M059J (cell line): ENCODE measurements around the gene JOSD1. TPM values are rescaled to one million over a fixed set of nuclear protein-coding genes. Genes with fewer than 3 reads are reported as not detected.

ENCODE experiments used
- DNase-seq: peaks from one replicate; pipeline ENCODE4 v3.0.0-alpha.2; 2012; ENCODE audit warnings: low read depth
- total RNA-seq: library from RNA; depleted of rRNA; stranded (reverse); fragments of >200 nt; shearing (Covaris generic); gene quantifications from 2 replicates; pipeline ENCODE4 v1.2.3, GENCODE V29; 2014

JOSD1 gene
- total RNA-seq, 1 experiment from 2014 or later, result 68.9 TPM

DNA sequence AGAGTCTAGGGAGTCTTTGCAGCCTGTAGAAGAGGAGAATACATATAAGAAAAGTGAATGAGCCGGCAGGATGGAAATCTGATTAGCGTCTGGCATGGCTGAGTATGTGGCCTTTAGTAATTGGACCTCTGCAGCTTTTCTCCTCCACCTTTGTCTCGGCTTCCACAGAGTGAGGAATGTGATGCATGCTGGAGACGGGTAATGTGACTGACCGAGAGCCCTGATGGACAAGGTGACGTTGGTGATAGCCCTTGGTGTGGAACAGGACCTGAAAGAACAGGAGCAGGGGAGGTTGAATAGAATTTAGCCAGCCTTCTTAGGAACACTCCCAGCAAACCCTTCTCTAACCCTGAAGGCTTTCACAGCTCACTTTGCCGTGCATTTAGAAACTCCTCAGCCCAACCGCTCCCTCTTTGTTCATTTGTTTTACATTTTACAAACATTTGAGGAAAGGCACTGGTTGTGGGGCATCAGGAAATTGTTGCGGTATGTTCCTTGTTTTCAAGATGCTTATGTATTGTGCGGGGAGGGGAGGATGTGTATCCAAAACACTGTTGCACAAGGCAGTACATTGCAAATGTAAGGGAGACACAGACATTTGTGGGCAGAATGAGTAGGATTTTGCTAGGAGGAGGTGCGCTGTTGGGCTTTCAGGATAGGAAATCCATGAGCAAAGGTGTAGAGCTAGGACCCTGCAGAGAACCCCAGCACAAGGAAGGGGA lies 11.9 kb upstream of the JOSD1 start:
- DNase-seq, result no peak

DNA sequence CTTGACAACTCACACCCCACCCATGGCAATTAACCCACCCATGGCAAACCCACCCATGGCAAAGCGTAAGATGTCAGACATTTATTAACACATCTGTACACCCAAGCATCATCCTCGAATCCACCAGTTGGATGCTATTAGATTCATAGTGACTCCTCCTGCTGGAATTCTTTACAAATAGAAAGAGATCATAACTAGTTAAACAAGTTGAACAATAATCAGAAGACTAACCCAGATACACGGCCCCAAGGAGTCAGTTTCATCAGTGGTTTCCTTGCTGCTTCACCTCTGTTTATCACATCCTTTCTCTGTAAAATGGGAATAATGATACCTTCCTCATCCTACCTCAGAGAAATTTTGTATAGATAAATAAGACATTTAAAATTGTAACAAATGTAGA lies 10.1 kb upstream of the JOSD1 start:
- DNase-seq, result no peak

DNA sequence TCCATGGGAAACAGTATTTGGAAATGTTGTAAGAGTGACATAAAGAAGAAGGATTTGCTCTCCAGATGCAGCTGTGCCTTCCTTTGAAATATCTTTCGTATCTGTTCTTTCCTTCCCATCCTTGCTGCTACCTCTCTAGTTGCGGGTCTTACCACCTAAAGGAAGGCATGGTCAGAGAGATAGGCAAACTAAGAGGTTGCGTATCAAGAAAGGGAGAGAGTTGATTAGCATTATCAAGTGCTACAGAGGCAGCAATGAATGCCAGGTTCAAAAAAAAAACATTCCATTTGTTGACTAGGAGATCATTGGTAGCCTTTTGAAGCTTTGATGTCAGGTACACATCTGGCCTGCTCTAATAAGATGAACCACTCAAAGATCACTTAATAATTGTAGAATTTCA lies 9.6 kb upstream of the JOSD1 start:
- no peak for DNase-seq

DNA sequence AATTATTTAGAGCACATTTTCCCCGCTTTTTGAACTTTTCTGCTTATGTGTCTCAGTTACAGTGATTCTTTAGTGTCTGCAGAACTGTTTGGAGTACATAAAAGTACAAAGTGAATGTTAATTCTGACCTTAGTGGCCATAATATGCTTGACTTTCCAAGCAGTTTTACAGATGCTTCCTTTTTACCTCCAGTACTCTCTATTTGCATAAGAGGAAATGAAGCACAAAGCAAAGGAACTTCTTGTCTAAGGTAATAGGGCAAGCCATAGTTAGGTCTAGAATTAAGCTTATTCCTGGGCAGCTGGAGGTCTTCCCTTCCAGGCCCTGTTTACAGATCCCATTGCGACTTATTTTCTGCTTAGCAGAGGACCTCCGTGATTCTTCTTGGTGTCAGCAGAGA lies 8.6 kb upstream of the JOSD1 start:
- DNase-seq, result no peak

DNA sequence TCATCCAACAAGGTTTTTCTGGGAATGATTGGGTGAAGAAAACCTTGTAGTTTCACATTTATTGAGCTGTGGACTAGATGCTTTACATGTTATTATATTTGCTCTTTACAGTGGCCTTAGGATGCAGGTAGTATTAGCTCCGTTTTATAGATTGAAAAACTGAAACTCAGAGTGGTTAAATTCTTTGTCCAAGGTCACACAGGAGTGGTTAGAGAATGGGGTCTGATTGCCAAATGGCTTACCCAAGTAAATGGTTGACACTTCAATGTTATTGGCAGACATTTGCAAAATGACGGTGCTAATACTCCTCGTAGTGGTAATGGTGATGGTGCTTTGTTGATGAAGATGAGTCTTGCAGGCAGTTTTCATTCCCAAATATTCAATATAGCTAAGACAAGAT lies 7.2 kb upstream of the JOSD1 start:
- DNase-seq, result no peak

DNA sequence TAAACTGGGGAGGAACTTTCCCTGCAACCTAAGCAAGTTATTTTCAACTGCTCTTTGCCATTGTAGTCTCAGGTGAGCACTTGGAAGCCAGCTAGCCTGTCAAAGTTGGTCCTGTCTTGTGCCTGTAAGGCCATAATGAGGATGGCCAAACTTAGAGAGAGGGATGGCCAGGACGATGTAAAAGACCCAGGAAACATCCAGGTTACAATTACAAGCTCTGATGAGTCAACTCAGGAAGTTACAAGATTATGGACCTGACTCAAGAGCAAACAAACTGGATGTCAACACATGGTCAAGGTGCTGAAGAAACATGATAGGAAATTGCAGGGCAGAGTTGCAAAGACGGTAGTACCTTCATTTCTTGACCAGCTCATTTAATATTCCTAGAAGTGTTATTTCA lies 6.6 kb upstream of the JOSD1 start:
- peak; percentile 72 for DNase-seq

DNA sequence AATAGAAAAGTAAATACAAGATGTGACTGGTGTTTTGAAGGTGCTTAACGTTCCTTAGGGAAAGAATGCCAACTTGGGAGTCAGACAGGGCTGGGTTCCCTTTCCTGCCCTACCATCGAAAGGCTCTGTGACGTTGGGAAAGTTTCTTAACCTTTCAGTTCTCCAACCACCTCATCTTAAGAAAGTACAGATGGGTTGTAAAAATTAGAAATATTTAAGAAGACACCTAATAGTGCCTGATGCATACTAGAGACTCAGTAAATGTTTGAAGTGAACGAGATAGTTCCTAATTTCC lies 6.1 kb upstream of the JOSD1 start:
- DNase-seq, result no peak

DNA sequence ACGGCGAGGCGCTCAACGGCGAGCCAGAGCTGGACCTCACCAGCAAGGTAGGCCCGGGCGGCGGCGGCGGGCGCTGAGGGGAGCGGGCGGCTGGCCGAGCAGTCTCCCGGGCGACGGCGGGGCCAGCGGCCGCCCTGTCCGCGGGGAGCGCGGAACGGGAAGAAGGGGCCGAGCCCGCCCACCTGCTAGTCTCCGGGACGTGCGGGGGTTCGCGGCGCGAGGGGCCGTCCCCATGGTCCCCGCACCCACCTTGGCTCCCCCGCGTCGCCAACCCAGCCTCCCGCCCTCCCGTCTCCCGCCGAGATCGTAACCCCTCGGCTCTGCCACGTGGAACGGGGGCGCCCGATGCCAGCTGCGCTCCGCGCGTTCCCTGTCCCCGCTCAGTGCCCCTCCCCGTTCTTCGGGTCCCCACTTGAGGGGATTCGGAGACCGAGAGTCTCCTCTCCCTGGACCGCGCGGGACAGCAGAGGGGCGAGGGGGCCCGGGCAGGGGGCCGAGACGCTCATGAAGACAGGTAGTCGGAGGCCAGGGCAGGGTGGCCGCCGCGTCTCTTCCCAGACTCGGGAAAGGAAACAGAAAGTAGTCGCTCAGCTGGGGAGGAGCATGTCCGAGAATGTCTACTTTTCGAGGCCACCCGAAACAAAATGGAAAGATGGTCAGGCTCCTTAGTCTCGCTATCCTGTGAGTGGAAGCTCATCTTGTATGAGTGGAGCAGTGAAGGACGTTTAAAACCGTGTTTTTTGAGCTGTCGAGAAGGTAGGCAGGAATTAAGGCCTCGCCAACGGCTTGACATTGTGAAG lies 5.6 kb upstream of the JOSD1 start:
- DNase-seq, result peak; percentile 45

DNA sequence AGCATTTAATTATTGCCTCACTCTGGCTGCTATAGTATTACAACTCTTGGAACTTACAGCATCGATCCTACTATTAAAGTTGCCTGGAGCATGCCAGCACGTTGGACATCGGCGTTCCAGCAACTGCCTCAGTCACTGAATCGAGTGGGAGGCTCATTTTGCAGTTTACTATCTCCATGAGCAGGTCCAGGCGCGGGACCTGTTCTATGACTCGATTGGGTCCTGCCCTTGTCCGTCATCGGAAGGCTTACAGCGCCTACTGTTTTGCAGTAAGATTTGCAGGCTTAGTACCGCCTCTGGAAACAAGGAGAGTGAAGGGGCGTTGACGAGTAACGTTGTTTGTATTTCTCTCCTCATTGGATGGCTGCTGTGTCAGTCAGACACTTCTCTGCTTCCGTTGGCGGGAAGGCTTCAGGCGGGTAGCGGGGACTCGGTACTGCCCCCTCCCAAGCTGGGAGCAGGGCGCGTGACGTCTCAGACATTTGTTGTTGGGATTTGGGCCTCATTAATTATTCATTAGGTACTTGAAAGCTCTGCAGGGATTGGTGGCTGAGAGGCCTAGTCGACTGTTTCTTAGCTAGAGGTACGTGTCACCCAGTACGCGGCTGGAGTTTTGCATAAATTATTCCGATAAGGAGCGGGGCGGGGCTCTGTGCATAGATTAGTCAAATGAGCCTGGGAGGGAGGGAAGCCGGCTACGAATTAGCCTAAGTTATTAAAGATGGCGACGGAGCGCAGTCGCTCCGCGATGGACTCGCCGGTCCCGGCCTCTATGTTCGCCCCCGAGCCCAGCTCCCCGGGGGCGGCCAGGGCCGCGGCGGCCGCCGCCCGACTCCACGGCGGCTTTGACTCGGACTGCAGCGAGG lies 4.7 kb upstream of the JOSD1 start, which contains the start of gene GTPBP1:
Gene GTPBP1, plus strand, starts transcription at position 710 of the 866 bp plus-strand sequence. Its CDS starts 12 bp downstream, at position 722.
- peak; percentile 99 for DNase-seq

DNA sequence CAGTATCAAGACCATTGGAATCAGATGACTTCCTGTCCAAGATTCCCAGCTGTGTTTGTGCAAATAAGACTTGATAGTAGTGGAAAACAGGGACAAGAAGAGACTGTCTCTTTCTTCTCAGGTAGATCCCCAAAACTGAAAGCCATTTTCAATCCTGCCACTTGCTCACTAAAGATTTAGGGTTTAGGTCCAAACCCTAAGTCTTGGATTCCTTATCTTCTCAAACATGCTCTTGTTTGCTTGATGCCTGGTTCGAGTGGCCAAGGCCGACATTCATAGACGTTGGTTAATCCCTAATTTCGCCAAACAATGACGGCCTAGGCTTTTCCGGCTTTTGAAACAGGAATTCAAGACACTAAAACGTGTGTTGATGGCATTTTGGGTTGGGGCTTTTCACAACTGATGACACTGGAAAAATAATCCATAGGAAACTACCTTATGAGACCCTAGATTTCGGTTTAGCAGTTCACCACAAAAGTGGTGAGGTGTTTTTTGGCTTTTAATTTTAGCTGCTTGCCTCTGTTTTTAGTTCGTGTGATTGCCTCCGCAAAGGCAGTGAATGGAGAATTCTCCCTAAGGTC lies 4.0 kb upstream of the JOSD1 start:
- DNase-seq, result peak; percentile 20

DNA sequence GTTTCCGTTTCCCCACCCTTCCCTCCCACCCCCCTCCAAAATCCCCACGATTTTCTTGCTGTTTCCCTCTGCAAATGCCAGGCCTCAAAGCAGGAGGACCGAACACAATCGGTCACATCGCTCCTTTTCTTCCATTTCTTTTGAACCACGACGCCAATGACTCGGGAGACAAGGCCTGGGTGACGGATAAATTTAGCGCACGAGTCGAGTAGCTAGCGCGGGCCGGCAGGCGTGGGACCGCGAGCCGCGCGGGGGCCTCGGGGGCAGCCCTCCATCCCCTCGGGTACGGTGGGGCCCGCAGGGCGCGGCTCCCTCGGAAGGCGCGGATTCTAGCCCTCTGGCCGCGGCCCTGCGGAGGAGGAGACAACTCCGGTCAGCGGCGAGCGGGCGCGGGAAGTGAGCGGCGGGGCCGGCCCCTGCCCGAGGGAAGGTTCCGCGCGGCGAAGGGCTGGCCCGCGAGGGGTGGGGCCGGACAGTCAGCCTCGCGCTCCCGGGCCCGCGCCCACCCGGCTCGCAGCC lies 414 bp downstream of the JOSD1 start:
- DNase-seq, result peak; percentile 63

DNA sequence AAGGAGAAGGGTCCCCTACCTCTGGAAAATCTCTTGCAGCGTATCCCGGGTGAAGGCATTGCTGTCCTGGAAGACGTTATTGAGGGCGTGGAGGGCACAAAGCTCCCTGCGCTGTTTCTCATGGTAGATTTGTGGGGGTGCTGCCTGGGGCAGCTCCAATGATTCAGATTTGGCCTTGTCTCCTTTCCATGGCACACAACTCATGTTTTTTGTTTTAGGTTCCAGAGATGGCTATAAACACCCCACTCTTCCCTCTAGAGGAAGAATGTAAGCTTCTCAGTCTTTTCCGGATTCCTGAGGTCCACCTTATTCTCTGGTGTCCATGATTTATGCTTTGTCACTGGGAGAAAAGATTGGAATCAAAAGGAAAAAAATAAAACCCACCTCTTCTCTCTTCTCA lies 959 bp downstream of the JOSD1 start:
- DNase-seq, result peak; percentile 65

DNA sequence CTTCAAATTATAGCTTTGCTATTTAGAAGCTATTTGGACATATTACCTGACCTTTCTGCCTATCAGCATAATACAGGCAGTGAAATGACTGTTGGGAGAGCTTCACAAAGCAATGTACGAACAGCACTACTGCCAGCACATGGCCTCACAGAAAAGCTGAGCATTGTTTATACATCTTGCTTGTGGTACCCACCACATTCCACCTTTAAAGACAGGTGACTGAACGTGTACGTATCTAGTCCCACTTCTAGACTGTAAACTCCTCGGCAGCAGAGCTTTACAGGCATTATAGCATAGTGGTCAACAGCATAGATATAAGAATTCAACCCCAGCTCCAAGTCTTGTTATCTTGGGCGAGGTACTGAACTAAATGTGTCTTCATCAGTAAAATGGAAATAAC lies 1.6 kb downstream of the JOSD1 start:
- no peak for DNase-seq

DNA sequence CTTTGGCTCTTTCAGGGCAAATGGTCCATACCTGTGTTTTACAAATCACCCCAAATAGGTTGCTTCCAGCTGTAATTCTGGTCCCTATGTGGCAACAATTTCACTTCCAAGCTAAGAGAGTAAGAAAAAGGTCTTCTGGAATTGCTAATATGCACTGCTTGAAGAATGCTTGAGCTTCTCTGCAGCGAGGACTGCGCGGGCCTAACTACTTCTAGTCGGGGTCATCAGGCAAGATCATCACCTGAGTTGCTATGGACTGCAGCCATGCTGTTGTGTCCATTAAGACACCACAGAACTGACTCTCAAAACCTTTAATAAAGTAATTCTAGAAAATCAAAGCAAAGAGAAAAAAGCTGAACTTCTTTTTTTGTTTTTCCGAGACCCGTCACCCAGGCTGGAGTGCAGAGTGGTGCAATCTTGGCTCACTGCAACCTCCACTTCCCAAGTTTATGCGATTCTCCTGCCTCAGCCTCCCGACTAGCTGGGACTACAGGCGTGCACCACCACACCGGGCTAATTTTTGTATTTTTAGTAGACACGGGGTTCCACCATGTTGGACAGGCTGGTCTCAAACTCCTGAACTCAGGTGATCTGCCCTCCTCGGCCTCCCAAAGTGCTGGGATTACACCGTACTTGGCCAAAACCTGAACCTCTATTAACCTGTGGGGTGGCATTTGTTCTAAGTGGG lies 2.2 kb downstream of the JOSD1 start:
- no peak for DNase-seq

DNA sequence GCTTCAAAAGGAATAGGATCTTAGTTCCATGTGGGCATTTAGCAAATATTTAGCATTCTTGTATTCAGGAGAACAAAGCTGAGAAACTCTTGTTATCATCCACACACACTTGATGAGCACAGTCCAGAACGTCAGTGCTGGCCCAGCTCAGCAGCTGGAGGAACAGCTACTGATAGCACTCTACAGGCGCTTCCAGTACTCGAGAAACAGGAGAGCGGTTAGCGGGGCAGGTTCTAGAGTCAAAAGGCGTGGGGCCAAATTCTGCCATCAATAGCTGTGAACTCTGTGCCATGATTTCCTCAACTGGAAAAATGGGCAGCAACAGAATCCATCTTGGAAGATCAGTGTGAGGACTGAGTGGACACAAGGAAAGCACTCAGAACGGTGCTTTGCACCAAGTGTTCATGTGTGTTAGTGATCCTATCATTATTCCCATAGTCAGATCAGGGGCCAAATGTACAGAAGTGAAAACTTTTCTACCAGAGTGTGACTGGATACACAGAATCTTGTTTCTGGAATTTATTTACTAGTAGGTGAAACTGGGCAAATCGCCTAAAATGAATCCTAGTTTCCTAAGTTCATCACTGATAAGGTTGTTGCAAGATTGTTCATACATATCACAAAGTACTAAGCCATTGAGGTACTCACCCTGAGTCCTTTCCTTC lies 3.2 kb downstream of the JOSD1 start:
- peak; percentile 24 for DNase-seq

DNA sequence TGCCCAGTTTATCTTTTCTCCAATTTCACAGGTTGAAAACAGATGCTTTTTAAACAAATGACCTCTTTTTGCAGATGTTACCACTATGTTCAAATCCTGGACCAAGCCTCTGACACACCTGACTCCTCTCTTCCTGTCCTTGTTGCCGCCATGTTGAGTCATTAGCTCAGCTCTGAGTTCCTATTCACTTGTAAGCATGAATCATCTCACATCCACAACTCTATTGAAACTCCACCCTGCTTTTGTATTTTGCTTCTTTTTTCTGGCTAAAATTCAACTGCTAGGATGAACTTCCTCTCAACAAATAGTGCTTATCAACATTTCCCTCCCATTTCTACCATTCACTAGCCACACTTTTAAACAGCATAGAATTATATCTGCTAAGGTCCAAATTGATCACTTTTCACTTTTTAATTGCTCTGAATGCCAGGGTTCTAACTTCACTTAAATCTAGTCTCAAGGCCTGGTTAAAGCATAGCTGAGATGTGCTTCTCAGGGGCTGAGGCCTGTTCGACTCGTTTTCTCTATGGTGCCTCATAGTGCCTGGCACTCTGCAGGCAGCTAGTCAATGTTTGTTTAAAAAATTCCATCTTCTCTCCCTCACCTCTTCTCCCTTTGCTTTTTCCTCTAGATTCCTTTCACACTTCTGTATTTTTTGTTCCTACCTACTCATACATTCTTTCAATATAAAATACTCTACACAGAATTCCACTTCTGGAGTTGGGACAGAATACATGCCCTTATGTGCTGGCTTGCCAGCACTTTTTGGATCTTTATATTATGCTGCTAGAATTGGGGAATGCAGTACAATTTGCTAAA lies 3.9 kb downstream of the JOSD1 start:
- DNase-seq, result peak; percentile 85

DNA sequence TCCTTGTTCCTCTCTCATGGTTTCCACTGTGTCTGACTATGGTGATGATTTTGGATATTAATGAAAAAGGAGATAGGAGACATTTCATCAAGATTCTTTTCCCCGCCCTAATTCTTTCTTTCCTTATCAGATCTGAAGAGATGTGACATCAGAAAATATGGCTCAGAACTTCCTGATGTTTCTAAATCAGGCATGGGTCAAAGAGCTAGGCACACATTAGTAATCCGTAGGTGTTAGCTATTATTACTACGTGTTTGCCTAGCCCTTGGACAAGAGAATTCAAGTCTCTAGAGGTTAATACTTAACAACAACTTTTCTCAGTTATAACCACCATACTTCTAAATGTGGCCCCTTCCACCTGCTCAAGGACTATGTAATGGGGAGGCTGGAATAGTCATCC lies 5.8 kb downstream of the JOSD1 start:
- DNase-seq, result no peak

DNA sequence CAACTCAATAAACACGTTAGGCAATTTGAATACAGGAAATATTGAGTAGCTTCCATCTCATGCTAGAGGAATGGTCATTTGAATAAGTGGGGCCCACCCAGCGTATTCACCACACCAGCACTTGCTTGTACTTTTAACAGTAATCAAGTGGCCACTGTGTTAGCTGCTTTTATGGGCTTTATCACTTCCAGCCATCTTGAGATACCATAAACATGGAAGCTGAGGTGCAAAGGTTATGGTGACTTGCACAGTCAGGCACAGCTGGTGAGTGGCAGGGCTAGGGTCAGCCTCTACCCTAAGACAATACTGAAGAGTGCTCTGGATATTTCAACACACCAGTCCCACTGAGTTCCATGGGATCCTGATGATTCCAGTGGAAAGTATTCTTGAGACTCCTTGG lies 6.7 kb downstream of the JOSD1 start:
- DNase-seq, result no peak

DNA sequence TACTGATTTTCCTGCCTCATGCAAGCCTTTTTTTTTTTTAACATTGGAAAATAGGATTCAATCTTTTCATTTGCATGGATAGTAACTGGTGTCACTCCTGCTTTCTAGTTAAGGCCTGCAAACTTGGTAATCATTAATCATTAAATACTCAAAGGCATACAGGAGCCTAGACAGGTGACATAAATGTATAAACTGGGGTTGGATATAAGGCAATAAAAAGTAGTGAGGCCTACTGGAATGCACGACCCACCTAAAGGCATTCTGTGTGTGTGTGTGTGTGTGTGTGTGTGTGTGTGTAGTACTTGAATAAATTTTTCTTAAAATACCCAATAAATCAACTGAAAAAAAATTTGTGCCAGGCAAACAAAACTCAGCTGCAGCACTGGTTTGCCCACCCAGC lies 11.1 kb downstream of the JOSD1 start:
- DNase-seq, result no peak

DNA sequence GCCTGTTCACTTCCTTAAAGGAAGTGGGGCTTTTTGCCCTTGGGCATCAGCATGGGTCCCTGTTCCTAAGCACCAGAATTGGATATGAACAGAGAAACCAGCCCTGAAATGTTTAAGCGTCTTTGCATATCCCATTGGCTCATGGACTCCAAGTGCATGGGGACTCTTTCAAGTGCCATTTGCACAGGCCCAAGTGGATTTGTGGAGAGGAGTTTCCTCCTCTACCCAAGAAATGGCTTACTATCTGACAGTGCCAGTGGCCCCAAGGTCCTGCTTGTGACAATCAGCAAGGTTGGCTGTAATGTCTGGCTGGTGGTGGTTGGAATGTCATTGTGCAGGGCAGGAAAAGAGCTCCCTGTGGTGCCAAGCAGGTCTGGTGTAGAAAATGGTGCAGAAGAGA lies 15.0 kb downstream of the JOSD1 start:
- no peak for DNase-seq
